Subcutaneous adipose tissue (tissue), 4 donors: ENCODE measurements around the gene LCE2B. TPM values are rescaled to one million over a fixed set of nuclear protein-coding genes. Genes with fewer than 3 reads are reported as not detected.
"Not testable (repeated sequence)": the region's sequence is repeated elsewhere in the genome, so short reads cannot be mapped to it uniquely, and the experiment has no call there.

Experiments used
- CTCF ChIP-seq: fragments of 450-650 bp; IDR thresholded peaks from one replicate; pipeline ENCODE4 v1.5.1; 2016; ENCODE audit warnings: low read depth, mild to moderate bottlenecking, control low read depth, antibody characterized with exemption, moderate library complexity
- total RNA-seq, 4 donors: library from RNA; depleted of rRNA; stranded (reverse); fragments of >200 nt; gene quantifications; one replicate each; pipeline ENCODE4 v1.1.0, GENCODE V29; 2016

The LCE2B gene
- not detected for total RNA-seq

GRCh38 chr1:152685823-152686222, at the start of gene LCE2B:
Gene LCE2B, plus strand, starts transcription at chr1:152686123. Its CDS starts 721 bp downstream, at chr1:152686844.
- not testable (repeated sequence) for TF ChIP-seq CTCF

GRCh38 chr1:152640351-152640750, 45.6 kb upstream of the LCE2B start:
- no peak for TF ChIP-seq CTCF

- TF ChIP-seq CTCF = no peak
Observed at GRCh38 chr1:152643945-152644344, 42.0 kb upstream of the LCE2B start.

- no peak for TF ChIP-seq CTCF
Observed at GRCh38 chr1:152645146-152645545, 40.8 kb upstream of the LCE2B start.

- TF ChIP-seq CTCF = no peak
Observed at GRCh38 chr1:152646656-152647055, 39.3 kb upstream of the LCE2B start.

GRCh38 chr1:152654110-152654509, 31.8 kb upstream of the LCE2B start:
- TF ChIP-seq CTCF = no peak

- no peak for TF ChIP-seq CTCF
Observed at GRCh38 chr1:152656459-152656858, 29.5 kb upstream of the LCE2B start.
